Measurements from ENCODE around the gene ZCCHC13.
"Not testable (repeated sequence)": the region's sequence is repeated elsewhere in the genome, so short reads cannot be mapped to it uniquely, and the experiment has no call there.

The ZCCHC13 gene

DNA sequence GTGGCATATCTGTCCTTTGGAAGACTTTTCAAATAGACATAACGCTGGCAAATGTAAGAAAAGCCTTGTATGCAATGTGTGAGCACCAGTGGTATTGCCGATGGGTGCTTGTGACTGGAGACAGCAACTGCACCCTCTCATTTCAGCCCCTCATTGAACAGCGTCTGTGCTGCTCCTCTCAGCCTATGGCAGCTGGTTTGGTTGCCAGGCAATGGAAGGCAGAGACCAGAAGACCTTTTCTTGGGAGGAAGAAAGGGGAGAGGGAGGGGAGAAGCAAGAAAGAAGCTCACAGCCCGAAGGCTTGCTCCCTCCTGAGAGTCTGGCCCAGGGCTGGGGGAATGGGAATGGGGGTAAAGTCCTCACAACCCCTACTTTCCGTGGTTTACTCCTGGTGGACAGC, 20.2 kb downstream of the ZCCHC13 start:
- no peak overlapping the region for H3K27ac ChIP-seq
- H3K4me3 ChIP-seq (ENCODE audit: low read depth, low read length), result no peak overlapping the region
- no peaks in the 10 kb centered on the region for H3K27me3 ChIP-seq (replicated peaks)
- H3K36me3 ChIP-seq (replicated peaks), result no peaks in the 10 kb centered on the region
- in situ Hi-C loops (cut with HindIII; ENCODE audit: low pct_ligation_motif_present, low sequenced_read_pairs), result no loop called here
- no peak for DNase-seq
- no peak for TF ChIP-seq CTCF (IDR thresholded peaks at IDR 0.05; ENCODE audit: low read depth, low read length, missing control alignments)

DNA sequence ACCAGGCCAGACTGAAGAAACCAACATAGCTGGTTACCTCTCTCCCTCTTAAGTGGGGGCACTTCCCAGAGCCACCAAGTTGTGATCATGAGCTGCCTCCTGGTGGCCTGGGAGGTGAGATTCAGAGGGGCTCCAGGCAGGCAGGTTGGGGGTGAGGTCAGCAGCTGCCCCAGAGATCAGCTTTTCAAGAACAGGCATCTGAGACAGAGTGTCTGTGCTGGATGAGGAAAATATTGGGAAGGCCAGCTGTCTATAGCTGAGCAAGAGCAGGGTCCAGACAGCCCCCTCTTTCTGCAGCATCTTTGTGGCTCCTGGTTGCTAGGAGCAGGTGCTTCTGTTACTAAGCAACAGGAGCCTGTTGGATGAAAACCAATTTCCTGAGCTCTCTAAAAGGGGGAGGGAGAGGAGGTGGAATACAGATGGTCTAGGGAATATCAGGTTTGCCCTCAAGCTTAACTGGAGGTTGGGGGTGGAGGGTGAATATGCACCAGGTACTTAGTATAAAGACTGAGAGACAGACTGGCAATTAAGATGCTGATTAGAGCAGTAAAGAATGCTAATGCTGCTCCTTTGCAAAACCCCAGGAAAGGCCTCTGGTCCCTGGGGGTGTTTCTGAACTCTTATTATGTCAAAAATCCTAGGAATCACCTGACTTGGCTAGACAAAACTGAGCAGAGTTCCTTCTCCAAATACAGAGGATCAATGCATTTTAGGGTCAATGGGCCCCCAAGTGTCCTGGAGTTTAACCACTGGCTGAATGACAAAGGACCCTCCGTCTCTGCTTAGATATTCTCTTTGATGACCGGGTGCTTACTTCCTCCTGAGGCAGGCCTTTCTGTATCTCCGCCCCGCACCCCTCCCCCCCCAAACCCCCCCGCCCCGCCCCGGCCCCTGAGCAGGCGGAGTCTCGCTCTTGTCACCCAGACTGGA, 21.4 kb downstream of the ZCCHC13 start:
- H3K36me3 ChIP-seq (replicated peaks), result no peaks in the 10 kb centered on the region
- TF ChIP-seq CTCF (IDR thresholded peaks at IDR 0.05; ENCODE audit: low read depth, low read length, missing control alignments), result no peak
- H3K4me3 ChIP-seq (ENCODE audit: low read depth, low read length), result no peak overlapping the region
- DNase-seq, result no peak
- no peaks in the 10 kb centered on the region for H3K27me3 ChIP-seq (replicated peaks)
- in situ Hi-C loops (cut with HindIII; ENCODE audit: low pct_ligation_motif_present, low sequenced_read_pairs), result no loop called here
- H3K27ac ChIP-seq, result no peak overlapping the region

DNA sequence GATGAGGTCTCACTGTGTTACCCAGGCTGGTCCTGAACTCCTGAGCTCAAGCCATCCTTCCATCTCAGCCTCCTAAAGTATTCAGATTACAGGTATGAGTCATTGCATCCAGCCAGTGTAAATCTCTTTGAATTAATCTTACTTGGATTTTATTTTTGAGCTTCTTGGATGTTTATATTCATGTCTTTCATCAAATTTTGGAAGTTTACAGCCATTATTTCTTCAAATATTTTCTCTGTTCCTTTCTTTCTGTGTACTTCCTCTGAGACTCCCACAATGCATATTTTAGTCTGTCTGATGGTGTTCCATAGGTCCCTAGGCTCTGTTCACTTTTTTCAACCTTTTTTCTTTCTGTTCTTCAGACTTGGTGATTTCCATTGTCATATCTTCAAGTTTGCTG, 34.9 kb downstream of the ZCCHC13 start:
- Histone ChIP-seq H3K27ac (no peak overlapping the region), H3K27me3 (replicated peaks) (no peaks in the 10 kb centered on the region), H3K36me3 (replicated peaks) (no peaks in the 10 kb centered on the region), H3K4me3 (ENCODE audit: low read depth, low read length) (no peak overlapping the region)
- DNase-seq, result no peak
- in situ Hi-C loops (cut with HindIII; ENCODE audit: low pct_ligation_motif_present, low sequenced_read_pairs), result no loop called here
- no peak for TF ChIP-seq CTCF (IDR thresholded peaks at IDR 0.05; ENCODE audit: low read depth, low read length, missing control alignments)

DNA sequence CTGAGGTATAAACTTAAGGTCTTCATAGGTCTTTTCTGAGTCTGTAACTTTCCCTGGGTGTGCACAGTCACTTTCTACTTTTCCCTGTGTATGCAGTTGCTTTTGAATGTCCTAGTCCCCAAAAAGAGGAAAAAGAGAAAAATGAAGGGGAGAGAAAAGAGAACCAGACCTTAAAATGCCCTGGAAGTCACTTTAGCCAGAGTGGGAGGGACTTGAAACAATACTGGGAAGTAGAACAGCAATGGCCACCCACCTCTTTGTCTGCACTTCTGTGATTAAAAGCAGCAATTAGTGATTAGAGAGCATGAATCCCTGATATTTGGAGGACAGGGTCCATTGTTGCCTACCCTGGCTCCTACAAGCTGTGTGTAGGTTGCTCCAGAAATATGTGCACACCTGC, 36.1 kb downstream of the ZCCHC13 start:
- no peak overlapping the region for H3K4me3 ChIP-seq (ENCODE audit: low read depth, low read length)
- H3K27ac ChIP-seq, result no peak overlapping the region
- in situ Hi-C loops (cut with HindIII; ENCODE audit: low pct_ligation_motif_present, low sequenced_read_pairs), result no loop called here
- DNase-seq, result no peak
- no peak for TF ChIP-seq CTCF (IDR thresholded peaks at IDR 0.05; ENCODE audit: low read depth, low read length, missing control alignments)
- H3K27me3 ChIP-seq (replicated peaks), result no peaks in the 10 kb centered on the region
- H3K36me3 ChIP-seq (replicated peaks), result no peaks in the 10 kb centered on the region

DNA sequence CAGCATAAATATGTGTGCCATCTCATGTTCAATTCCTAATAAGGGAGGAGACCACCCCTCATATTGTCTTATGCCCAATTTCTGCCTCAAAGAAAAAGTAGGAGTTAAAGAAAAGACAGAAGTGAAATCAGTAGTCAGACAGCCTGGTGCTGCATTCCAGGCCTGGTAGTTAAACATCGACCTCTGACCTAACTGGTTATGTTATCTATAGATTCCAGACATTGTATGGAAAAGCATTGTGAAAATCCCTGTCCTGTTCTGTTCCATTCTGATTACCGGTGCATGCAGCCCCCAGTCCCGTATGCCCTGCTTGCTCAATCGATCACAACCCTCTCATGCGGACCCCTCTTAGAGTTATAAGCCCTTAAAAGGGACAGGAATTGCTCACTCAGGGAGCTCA, 38.2 kb downstream of the ZCCHC13 start:
- H3K36me3 ChIP-seq (replicated peaks); H3K4me3 ChIP-seq (ENCODE audit: low read depth, low read length); H3K27me3 ChIP-seq (replicated peaks); DNase-seq; in situ Hi-C loops (cut with HindIII; ENCODE audit: low pct_ligation_motif_present, low sequenced_read_pairs); H3K27ac ChIP-seq: not testable (repeated sequence)

GRCh38 chrX:74343343-74344279, 39.6 kb downstream of the ZCCHC13 start:
- Histone ChIP-seq H3K27me3 (replicated peaks) (no peaks in the 10 kb centered on the region), H3K4me3 (ENCODE audit: low read depth, low read length) (no peak overlapping the region), H3K27ac (no peak overlapping the region), H3K36me3 (replicated peaks) (no peaks in the 10 kb centered on the region)
- in situ Hi-C loops (cut with HindIII; ENCODE audit: low pct_ligation_motif_present, low sequenced_read_pairs), result no loop called here
- DNase-seq, result peak; percentile 96
- TF ChIP-seq CTCF (IDR thresholded peaks at IDR 0.05; ENCODE audit: low read depth, low read length, missing control alignments), result peak; percentile 62
